GF-D8 (cell line): ENCODE data around the gene PZP.
"Not testable (repeated sequence)": the region's sequence is repeated elsewhere in the genome, so short reads cannot be mapped to it uniquely, and the experiment has no call there.

Experiments used
- DNase-seq: peaks from one replicate; lab custom pipeline; 2025; lab: John Stamatoyannopoulos, UW

Gene PZP

GRCh38 chr12:9184276-9184675, 23.9 kb downstream of the PZP start:
- no peak for DNase-seq

- DNase-seq, result no peak
Observed at GRCh38 chr12:9180810-9181209, 27.4 kb downstream of the PZP start.

- no peak for DNase-seq
Observed at GRCh38 chr12:9179781-9180180, 28.4 kb downstream of the PZP start.

- DNase-seq, result no peak
Observed at GRCh38 chr12:9169979-9170634, 38.1 kb downstream of the PZP start.

GRCh38 chr12:9167345-9167744, 40.9 kb downstream of the PZP start:
- DNase-seq, result not testable (repeated sequence)

- no peak for DNase-seq
Observed at GRCh38 chr12:9163392-9163791, 44.8 kb downstream of the PZP start.

- DNase-seq, result no peak
Observed at GRCh38 chr12:9156119-9156518, 52.1 kb downstream of the PZP start.

- no peak for DNase-seq
Observed at GRCh38 chr12:9149372-9149771, 58.8 kb downstream of the PZP start.

- DNase-seq, result no peak
Observed at GRCh38 chr12:9148926-9149325, 59.3 kb downstream of the PZP start.

- no peak for DNase-seq
Observed at GRCh38 chr12:9147461-9147860, 60.7 kb downstream of the PZP start.

GRCh38 chr12:9144730-9145106, 63.5 kb downstream of the PZP start:
- DNase-seq, result no peak

- DNase-seq, result no peak
Observed at GRCh38 chr12:9143929-9144729, 64.1 kb downstream of the PZP start.

- DNase-seq, result no peak
Observed at GRCh38 chr12:9143137-9143536, 65.1 kb downstream of the PZP start.

GRCh38 chr12:9139588-9140290, 68.5 kb downstream of the PZP start:
- not testable (repeated sequence) for DNase-seq

- no peak for DNase-seq
Observed at GRCh38 chr12:9135903-9136310, 72.3 kb downstream of the PZP start.

GRCh38 chr12:9134981-9135628, 73.1 kb downstream of the PZP start:
- no peak for DNase-seq

GRCh38 chr12:9133216-9133916, 74.8 kb downstream of the PZP start:
- DNase-seq, result no peak

- no peak for DNase-seq
Observed at GRCh38 chr12:9132008-9132535, 76.1 kb downstream of the PZP start.

- no peak for DNase-seq
Observed at GRCh38 chr12:9130244-9130643, 78.0 kb downstream of the PZP start.

- no peak for DNase-seq
Observed at GRCh38 chr12:9127936-9128663, 80.1 kb downstream of the PZP start.

GRCh38 chr12:9127484-9127883, 80.7 kb downstream of the PZP start:
- DNase-seq, result no peak
